ENCODE measurements around the gene COL8A2.

COL8A2 gene

GRCh38 chr1:36088577-36089392 is 36.2 kb downstream of the COL8A2 start, which contains the start of gene ADPRS:
ADPRS (plus strand) TSS chr1:36088892; CDS start chr1:36088905, 13 bp downstream.
- peak; percentile 88 for DNase-seq

- no peak for DNase-seq
Observed at GRCh38 chr1:36088265-36088576, 36.8 kb downstream of the COL8A2 start.

- no peak for DNase-seq
Observed at GRCh38 chr1:36087233-36088123, 37.5 kb downstream of the COL8A2 start.

- DNase-seq, result no peak
Observed at GRCh38 chr1:36086529-36087232, 38.3 kb downstream of the COL8A2 start.

GRCh38 chr1:36085686-36086526 is 39.1 kb downstream of the COL8A2 start:
- no peak for DNase-seq

- no peak for DNase-seq
Observed at GRCh38 chr1:36085126-36085525, 39.9 kb downstream of the COL8A2 start.

- no peak for DNase-seq
Observed at GRCh38 chr1:36084497-36085115, 40.4 kb downstream of the COL8A2 start.

- peak; percentile 29 for DNase-seq
Observed at GRCh38 chr1:36083635-36084496, 41.2 kb downstream of the COL8A2 start, which contains the start of gene TEKT2. TEKT2 (plus strand) TSS chr1:36084094; CDS start chr1:36084922, 828 bp downstream.

GRCh38 chr1:36083219-36083618 is 41.8 kb downstream of the COL8A2 start:
- no peak for DNase-seq

GRCh38 chr1:36081926-36082485 is 43.0 kb downstream of the COL8A2 start:
- no peak for DNase-seq

GRCh38 chr1:36080801-36081200 is 44.2 kb downstream of the COL8A2 start:
- DNase-seq, result no peak

- DNase-seq, result no peak
Observed at GRCh38 chr1:36080236-36080635, 44.8 kb downstream of the COL8A2 start.

- DNase-seq, result no peak
Observed at GRCh38 chr1:36076979-36077573, 47.9 kb downstream of the COL8A2 start.

GRCh38 chr1:36070349-36070748 is 54.7 kb downstream of the COL8A2 start:
- DNase-seq, result no peak

GRCh38 chr1:36068866-36069265 is 56.2 kb downstream of the COL8A2 start:
- no peak for DNase-seq

GRCh38 chr1:36067871-36068270 is 57.2 kb downstream of the COL8A2 start:
- DNase-seq, result no peak

- DNase-seq, result no peak
Observed at GRCh38 chr1:36062315-36062714, 62.7 kb downstream of the COL8A2 start.

GRCh38 chr1:36055706-36056105 is 69.3 kb downstream of the COL8A2 start:
- DNase-seq, result no peak

- DNase-seq, result no peak
Observed at GRCh38 chr1:36053978-36054377, 71.0 kb downstream of the COL8A2 start.

- DNase-seq, result no peak
Observed at GRCh38 chr1:36051821-36052220, 73.2 kb downstream of the COL8A2 start.
